Measurements from ENCODE around the gene TEAD3. TPM values are rescaled to one million over a fixed set of nuclear protein-coding genes. Genes with fewer than 3 reads are reported as not detected.

TEAD3 gene
- total RNA-seq, 6 experiments from 2014 or later: 5.2 to 8.5 (median 6.9) TPM

- H3K27ac ChIP-seq: no peak overlapping the region
- H3K4me3 ChIP-seq: no peak overlapping the region
- 52% methylated on average over 4 of the region's 7 CpGs for WGBS (ENCODE audit: insufficient coverage, low coverage, low lambda C conversion rate, missing lambda C conversion rate)
- no peaks in the 10 kb centered on the region for H3K36me3 ChIP-seq
- no peaks in the 10 kb centered on the region for H3K27me3 ChIP-seq
- DNase-seq: no peak
- TF ChIP-seq POLR2A (IDR thresholded peaks at IDR 0.05) (no peak), CTCF (IDR thresholded peaks at IDR 0.05) (no peak)
- no peaks in the 10 kb centered on the region for H3K4me1 ChIP-seq
- no peak for ATAC-seq
- intact Hi-C loops (cut with DNase I): no loop called here
- no peaks in the 10 kb centered on the region for H3K9me3 ChIP-seq
Measured at GRCh38 chr6:35510916-35511561, 14.2 kb upstream of the TEAD3 start.

- Histone ChIP-seq H3K4me1 (no peaks in the 10 kb centered on the region), H3K27me3 (no peaks in the 10 kb centered on the region), H3K9me3 (no peaks in the 10 kb centered on the region), H3K36me3 (no peaks in the 10 kb centered on the region), H3K4me3 (no peak overlapping the region), H3K27ac (no peak overlapping the region)
- intact Hi-C loops (cut with DNase I): no loop called here
- TF ChIP-seq CTCF (IDR thresholded peaks at IDR 0.05) (no peak), POLR2A (IDR thresholded peaks at IDR 0.05) (no peak)
- 0% methylated on average over 1 of the region's 5 CpGs for WGBS (ENCODE audit: insufficient coverage, low coverage, low lambda C conversion rate, missing lambda C conversion rate)
- DNase-seq (no peak), ATAC-seq (no peak)
Measured at GRCh38 chr6:35508542-35508941, 11.7 kb upstream of the TEAD3 start.

- ATAC-seq (no peak), DNase-seq (no peak)
- intact Hi-C loops (cut with DNase I): no loop called here
- WGBS (ENCODE audit: insufficient coverage, low coverage, low lambda C conversion rate, missing lambda C conversion rate): 17% methylated on average over 1 of the region's 2 CpGs
- H3K27ac ChIP-seq: no peak overlapping the region
- TF ChIP-seq POLR2A (IDR thresholded peaks at IDR 0.05) (no peak), CTCF (IDR thresholded peaks at IDR 0.05) (no peak)
- H3K4me3 ChIP-seq: no peak overlapping the region
- H3K27me3 ChIP-seq: no peaks in the 10 kb centered on the region
- no peaks in the 10 kb centered on the region for H3K4me1 ChIP-seq
- no peaks in the 10 kb centered on the region for H3K9me3 ChIP-seq
- no peaks in the 10 kb centered on the region for H3K36me3 ChIP-seq
Measured at GRCh38 chr6:35508027-35508426, 11.1 kb upstream of the TEAD3 start.

GRCh38 chr6:35507221-35507620 lies 10.3 kb upstream of the TEAD3 start:
- Histone ChIP-seq H3K36me3 (no peaks in the 10 kb centered on the region), H3K27me3 (no peaks in the 10 kb centered on the region), H3K4me3 (no peak overlapping the region), H3K27ac (no peak overlapping the region), H3K9me3 (no peaks in the 10 kb centered on the region), H3K4me1 (no peaks in the 10 kb centered on the region)
- no peak for TF ChIP-seq CTCF (IDR thresholded peaks at IDR 0.05)
- no peak for TF ChIP-seq POLR2A (IDR thresholded peaks at IDR 0.05)
- intact Hi-C loops (cut with DNase I): no loop called here
- no peak for ATAC-seq
- DNase-seq: no peak
- 100% methylated on average over 2 of the region's 2 CpGs for WGBS (ENCODE audit: insufficient coverage, low coverage, low lambda C conversion rate, missing lambda C conversion rate)

- Histone ChIP-seq H3K4me1 (no peaks in the 10 kb centered on the region), H3K9me3 (no peaks in the 10 kb centered on the region), H3K27me3 (no peaks in the 10 kb centered on the region), H3K36me3 (no peaks in the 10 kb centered on the region), H3K4me3 (no peak overlapping the region), H3K27ac (no peak overlapping the region)
- ATAC-seq (no peak), DNase-seq (no peak)
- WGBS (ENCODE audit: insufficient coverage, low coverage, low lambda C conversion rate, missing lambda C conversion rate): 92% methylated on average over 3 of the region's 3 CpGs
- intact Hi-C loops (cut with DNase I): no loop called here
- no peak for TF ChIP-seq CTCF (IDR thresholded peaks at IDR 0.05)
- TF ChIP-seq POLR2A (IDR thresholded peaks at IDR 0.05): no peak
Measured at GRCh38 chr6:35506536-35506935, 9.7 kb upstream of the TEAD3 start.

Measured in right lobe of liver (tissue), 6 donors.